CD4-positive, alpha-beta T cell treated with Interleukin-15 for 4 hours (primary cell): ENCODE measurements around the gene BCL7B.
A peak's percentile ranks its signal among the peaks of the same experiment; 100 is the strongest.
"Not testable (repeated sequence)": the region's sequence is repeated elsewhere in the genome, so short reads cannot be mapped to it uniquely, and the experiment has no call there.

Experiments
- DNase-seq: peaks from one replicate; pipeline ENCODE4 v3.0.0-alpha.2; 2020; ENCODE audit warnings: low spot score

Gene BCL7B

GRCh38 chr7:73572767-73573186 is 15.3 kb upstream of the BCL7B start:
- DNase-seq: no peak

- no peak for DNase-seq
Observed at GRCh38 chr7:73570977-73571376, 13.5 kb upstream of the BCL7B start.

DNA sequence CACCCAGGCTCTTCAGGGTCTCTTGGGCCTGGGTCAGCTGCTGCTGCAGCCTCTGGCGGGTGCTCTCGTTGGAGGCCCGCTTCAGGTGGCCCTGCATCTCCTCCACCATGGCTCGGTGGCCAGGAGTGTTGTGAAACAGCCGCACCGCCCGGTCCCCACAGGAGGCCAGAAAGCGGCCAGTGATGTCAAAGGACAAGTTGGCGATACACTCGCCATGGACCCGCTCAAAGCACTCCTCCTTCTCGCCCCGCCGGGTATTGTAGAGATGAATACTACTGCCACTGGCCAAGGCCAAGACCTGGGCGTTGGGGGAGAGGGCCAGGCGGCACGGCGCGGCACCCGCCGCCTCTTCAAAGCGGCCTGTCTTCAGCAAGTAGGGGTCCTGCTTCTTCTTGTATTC is 13.0 kb upstream of the BCL7B start:
- no peak for DNase-seq

- no peak for DNase-seq
Observed at GRCh38 chr7:73569042-73569608, 11.6 kb upstream of the BCL7B start.

DNA sequence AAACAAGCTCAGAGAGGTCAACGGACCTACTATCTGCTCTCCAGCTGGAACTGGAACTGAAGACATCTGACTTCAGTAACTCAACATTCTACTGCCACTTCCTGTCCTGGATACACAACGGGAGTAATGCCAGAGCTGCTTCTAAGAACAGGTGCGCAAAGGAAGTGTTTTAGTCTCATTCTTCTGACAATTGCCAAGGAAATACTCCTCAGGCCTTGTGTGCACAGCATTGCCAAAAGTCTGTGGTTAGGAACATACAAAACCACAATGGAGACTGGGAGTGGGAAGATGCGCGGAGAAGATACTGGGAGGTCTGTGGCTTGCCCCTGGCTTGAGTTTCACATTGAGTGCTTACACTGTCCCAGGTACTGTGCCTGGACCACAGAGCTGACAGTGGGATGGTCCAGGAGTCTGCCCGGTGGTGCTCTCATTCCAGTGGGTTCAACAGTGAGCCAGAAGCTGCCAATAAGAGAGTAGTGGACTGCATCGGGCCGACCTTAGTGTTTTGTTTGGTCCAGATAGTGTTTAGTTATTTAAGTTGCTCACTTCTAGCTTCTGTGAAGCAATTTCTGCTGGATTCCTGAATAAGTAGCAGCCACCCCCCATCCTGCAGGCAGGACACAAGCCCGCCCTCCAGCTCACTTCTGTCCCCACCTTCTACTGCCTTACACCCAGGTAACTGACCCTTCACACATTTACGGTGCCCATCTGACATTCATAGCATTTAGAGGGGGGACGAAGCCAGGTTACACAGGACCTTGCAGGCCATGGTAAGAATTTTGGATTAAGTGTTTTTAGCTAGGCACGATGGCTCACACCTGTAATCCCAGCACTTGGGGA is 10.6 kb upstream of the BCL7B start:
- DNase-seq: no peak

- DNase-seq: no peak
Observed at GRCh38 chr7:73567140-73567539, 9.7 kb upstream of the BCL7B start.

GRCh38 chr7:73566431-73566830 is 8.9 kb upstream of the BCL7B start:
- not testable (repeated sequence) for DNase-seq

DNA sequence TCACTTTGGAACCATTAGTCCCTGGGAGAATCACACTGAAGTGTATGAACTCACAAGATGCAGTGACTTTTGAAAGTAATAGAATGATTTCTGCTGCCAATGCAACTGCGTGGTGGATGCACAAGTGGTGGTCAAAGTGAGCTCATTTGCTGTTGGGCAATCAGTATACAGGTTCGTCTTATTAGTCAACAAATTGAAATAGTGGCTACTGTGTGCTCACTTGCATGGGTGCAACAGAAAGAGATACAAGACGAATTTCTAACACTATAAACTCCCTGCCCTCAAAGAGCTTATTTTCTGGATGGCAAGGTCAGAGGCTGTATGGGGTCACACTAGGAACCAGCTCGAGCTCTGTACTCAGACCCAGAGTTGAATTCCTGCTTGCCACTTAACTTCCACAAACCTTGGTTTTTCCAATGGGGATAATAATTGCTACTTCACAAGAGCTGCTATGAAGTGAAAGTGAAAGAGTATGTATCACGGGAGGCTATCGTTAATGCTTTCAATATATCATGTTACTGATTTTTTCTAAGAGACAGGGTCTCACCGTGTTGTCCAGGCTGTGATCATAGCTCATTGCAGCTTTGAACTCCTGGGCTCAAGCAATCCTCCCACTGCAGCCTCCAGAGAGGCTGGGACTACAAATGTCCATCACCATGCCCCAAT is 8.3 kb upstream of the BCL7B start:
- DNase-seq: no peak

DNA sequence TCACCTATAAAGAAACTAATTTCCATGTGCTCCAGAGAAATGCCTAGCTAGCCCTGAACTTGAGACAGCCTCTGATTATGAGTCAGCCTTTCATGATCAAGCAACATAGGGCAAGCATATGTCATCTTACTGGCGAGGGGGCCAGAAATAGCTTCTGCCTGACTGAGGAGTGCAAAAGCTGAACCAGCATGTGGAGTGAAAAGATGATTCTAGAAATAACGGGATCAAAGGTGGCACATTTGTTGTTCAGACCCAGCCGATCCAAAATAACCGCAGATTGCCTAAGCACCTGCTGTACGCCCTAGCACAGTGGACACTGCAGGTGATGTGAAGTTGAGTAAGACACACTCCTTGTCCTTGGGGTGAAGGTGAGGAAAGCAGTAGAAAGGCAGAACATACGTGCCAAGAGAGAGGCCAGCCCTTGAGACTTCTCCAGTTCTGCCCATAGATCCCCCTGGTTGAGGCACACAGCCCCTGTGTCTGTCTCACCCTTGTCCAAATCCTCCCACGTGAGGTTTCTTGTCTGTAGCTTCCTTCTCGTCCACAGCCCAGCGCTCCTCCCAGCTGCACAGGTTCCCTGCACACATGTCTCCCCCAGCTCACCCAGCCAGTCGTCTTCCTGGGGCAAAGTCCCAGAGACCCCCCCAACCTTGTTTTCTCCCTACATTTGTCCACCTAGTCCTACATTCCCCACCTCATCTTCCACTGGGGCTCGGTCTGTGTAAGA is 2.8 kb upstream of the BCL7B start:
- no peak for DNase-seq

DNA sequence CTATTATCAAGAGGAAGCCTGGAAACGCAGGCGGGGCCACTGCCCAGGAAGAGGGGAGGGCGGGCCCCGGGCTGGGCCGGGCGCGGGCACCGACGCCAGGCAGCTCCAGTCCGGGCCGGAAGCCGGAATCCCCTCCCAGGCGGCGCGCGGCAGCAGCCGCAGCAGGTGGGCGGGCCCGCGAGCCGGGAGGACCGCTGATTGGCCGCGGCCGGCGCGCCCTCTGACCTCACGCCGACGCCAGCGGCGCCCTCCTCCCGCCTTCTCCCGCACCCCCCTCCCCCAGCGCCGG is 438 bp downstream of the BCL7B start:
- peak; percentile 89 for DNase-seq

DNA sequence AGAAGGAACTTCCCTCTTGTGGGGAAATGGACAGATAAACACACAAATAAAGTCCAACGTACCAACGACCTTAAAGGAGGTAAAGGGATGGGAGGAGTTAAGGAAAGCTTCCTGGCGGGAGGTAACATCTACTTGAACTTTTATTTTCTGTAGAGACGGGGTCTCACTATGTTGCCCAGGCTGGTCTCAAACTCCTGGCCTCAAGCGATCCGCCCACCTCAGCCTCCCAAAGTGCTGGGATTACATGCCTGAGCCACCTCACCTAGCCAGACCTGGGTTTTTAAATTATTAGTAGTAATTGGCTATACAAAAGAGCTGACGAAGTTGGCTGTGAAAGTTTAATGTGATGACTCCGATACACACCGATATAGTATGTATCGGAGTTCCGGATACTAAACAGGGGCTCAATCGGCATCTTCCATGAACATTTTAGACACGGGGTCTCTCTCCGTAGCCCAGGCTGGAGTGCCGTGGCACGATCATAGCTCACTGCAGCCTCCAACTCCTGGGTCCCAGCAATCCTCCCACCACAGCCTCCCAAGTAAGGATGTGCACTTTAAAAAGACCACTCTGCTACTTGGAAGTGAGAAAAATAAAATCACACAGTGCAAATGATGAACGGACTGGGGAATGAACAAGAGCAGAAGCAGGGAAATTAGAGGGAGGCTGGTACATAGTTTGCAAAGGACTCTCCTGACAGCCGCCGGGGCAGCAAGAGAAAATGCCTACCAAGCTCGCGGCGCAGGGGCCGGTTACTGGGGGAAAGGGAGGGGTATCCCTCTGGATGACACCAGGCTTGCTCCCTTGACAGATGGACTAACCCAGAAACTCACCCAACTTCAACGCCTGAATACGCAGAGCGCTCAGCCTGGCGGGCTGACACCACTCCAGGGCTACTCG is 1.0 kb downstream of the BCL7B start:
- no peak for DNase-seq

DNA sequence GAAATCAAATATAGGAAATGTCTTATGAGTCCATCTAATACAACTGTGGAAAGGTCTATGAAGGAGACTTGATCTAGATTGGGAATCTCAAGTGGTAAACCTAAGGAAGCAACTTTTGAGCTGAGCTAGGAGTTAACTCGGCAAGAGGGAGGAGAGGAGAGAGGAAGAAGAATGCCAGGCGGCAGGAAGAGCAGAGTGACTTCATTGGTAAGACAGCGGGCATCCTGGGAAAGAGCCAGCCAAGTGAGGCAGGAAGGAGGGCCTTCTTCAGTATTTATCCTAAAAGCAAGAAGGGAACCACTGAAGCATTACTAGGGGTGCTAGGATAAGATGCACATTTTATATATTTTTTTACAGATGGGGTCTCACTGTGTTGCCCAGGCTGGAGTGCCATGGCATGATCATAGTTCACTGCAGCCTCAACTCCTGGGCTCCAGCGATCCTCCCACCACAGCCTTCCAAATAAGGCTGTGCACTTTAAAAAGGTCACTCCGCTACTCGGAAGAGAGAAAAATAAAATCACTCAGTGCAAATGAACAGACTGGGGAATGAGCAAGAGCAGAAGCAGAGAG is 2.0 kb downstream of the BCL7B start:
- no peak for DNase-seq

DNA sequence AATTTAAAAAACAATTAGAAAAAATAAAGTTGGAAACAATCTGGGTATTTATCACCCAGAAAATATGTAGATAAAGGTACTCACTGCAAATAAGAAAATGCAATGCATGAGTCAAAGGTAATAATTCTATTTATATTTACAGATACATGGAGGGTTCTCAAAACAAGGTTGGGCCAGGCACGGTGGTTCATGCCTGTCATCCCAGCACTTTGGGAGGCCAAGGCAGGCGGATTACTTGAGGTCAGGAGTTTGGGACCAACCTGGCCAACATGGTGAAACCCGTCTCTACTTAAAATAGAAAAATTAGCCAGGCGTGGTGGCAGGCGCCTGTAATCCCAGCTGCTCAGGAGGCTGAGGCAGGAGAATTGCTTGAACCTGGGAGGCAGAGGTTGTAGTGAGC is 7.4 kb downstream of the BCL7B start:
- DNase-seq: not testable (repeated sequence)

- no peak for DNase-seq
Observed at GRCh38 chr7:73549176-73549575, 8.3 kb downstream of the BCL7B start.

DNA sequence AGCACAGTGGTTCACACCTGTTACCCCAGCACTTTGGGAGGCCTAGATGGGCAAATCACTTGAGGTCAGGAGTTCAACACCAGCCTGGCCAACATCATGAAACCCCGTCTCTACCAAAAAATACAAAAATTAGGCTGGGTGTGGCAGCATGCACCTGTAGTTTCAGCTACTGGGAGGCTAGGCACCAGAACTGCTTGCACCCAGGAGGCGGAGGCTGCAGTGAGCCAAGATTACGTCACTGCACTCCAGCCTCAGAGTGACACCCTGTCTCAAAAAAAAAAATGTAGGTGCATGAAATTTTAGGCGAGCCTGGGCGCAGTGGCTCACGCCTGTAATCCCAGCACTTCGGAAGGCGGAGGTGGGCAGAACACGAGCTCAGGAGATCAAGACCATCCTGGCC is 9.6 kb downstream of the BCL7B start:
- DNase-seq: no peak

DNA sequence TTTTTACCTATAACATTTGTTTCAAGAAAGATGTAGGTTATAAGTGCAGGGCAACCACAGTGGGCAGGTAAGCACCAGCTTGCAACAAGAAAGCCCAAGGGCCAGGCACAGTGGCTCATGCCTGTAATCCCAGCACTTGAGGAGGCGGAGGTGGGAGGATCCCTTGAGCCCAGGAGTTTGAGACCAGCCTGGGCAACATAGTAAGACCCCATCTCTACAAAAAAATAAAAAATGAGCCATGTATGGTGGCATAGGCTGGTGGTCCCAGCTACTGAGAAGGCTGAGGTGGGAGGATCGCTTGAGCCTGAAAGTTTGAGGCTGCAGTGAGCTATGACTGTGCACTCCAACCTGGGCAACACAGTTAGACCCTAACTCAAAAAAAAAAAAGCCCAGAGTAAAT is 12.8 kb downstream of the BCL7B start:
- DNase-seq: no peak

- DNase-seq: no peak
Observed at GRCh38 chr7:73541722-73542121, 15.8 kb downstream of the BCL7B start.

DNA sequence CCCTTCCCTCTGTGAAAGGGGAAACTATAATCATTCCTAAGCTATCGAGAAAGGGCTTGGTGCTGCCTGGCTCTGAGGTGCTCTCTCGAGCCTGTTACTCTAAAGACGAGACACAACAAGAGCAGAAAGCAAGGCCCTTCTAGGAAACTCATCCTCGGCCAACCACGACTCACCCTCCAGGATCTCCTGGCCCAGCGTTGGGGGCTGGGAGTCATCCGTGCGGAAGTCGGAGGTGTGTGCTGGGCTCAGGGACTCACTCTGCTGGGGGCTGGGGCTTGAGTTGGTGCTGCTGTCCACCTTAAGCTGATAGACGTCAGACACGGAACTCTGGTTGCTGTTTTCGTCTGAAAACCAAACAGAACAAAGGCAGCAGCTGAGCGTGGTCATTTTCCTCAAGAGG is 17.8 kb downstream of the BCL7B start:
- no peak for DNase-seq

GRCh38 chr7:73538510-73538909 is 19.0 kb downstream of the BCL7B start:
- DNase-seq: not testable (repeated sequence)

DNA sequence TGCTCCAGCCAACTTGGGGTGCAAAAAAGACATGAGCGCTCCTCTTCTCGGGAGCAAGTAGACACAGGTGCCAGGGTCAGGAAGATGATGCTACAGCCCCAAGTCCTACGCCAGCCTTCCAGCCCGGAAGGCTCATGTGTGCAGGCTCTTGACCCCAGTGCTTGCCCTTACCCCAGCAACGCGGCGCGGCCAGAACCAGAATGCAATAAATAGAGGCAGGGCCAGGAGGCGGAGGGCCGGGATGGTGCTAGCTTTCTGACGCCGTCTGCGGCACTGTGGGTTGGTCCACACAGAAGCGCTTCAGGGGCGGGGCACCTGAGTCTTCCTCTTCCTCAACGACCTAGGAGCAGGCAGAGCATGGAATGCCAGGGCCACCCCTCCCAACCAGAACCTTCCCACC is 20.4 kb downstream of the BCL7B start:
- DNase-seq: no peak

DNA sequence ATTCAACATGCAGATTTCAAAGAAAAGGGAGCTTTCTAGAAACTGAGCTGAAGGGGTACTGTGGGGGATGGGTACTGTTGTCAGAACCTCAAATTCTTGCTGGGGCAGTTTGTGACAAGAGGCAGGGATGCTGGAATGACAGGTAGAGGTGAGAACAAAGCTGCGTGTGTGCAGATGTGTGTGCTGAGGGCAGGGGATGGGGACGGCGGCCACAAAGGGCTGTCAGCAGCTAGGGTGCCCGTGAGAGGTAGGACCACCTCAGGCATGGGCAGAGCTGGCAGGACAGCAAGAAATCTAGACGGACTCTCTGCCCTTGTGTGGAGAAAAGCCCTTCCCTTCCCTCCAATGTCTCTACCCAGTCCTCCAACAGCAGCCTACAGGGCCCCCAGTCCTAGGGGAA is 21.0 kb downstream of the BCL7B start:
- DNase-seq: no peak
